ENCODE measurements around the gene IGFN1.

DNA sequence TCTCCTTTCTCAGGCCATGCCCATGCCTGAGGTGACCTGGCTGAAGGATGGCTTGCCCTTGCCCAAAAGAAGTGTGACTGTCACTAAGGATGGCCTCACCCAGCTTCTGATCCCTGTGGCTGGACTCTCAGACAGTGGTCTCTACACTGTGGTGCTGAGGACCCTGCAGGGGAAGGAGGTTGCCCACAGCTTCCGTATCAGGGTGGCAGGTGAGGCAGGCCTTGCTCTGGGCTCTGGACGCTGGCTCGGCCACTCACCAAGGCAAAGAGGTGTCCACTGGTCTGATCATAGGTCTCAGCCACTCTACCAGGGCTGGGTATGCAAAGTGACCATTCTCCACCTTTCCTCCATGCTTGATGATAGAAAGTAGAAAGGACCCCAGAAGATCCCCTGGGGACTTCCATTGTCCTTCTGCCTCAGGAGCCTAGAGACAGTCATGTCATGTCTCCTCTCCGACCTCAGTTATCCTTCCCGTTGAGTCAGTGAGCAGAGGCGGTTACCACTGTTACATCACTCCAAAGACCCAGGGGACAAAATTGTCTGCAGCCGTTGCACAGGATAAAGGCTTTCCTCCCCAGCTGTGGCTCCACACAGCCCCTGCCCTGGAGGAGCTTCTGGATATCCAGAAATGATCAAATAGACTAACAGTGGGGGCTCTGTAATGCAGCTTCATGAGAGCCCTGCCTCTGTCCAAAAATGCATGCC, 34.2 kb downstream of the IGFN1 start:
- TF ChIP-seq RAD21 (IDR thresholded peaks at IDR 0.05; ENCODE audit: low read length) = no peak
- TF ChIP-seq, protein P1, sequence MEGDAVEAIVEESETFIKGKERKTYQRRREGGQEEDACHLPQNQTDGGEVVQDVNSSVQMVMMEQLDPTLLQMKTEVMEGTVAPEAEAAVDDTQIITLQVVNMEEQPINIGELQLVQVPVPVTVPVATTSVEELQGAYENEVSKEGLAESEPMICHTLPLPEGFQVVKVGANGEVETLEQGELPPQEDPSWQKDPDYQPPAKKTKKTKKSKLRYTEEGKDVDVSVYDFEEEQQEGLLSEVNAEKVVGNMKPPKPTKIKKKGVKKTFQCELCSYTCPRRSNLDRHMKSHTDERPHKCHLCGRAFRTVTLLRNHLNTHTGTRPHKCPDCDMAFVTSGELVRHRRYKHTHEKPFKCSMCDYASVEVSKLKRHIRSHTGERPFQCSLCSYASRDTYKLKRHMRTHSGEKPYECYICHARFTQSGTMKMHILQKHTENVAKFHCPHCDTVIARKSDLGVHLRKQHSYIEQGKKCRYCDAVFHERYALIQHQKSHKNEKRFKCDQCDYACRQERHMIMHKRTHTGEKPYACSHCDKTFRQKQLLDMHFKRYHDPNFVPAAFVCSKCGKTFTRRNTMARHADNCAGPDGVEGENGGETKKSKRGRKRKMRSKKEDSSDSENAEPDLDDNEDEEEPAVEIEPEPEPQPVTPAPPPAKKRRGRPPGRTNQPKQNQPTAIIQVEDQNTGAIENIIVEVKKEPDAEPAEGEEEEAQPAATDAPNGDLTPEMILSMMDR (IDR thresholded peaks at IDR 0.05) = no peak
- TF ChIP-seq, protein P2, sequence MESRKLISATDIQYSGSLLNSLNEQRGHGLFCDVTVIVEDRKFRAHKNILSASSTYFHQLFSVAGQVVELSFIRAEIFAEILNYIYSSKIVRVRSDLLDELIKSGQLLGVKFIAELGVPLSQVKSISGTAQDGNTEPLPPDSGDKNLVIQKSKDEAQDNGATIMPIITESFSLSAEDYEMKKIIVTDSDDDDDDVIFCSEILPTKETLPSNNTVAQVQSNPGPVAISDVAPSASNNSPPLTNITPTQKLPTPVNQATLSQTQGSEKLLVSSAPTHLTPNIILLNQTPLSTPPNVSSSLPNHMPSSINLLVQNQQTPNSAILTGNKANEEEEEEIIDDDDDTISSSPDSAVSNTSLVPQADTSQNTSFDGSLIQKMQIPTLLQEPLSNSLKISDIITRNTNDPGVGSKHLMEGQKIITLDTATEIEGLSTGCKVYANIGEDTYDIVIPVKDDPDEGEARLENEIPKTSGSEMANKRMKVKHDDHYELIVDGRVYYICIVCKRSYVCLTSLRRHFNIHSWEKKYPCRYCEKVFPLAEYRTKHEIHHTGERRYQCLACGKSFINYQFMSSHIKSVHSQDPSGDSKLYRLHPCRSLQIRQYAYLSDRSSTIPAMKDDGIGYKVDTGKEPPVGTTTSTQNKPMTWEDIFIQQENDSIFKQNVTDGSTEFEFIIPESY (IDR thresholded peaks at IDR 0.05; ENCODE audit: borderline replicate concordance, low read depth) = no peak
